Left renal pelvis (tissue), 4 donors: ENCODE data around the gene THADA. TPM values are rescaled to one million over a fixed set of nuclear protein-coding genes. Genes with fewer than 3 reads are reported as not detected.

Experiments
- DNase-seq, 4 donors: peaks; one replicate each; pipeline ENCODE4 v3.0.0-alpha.2; 2013; ENCODE audit warnings: low read depth in 4 of 4, low spot score in 3 of 4
- polyA plus RNA-seq, 4 donors: library from polyadenylated mRNA; unstranded; fragments of 120-200 nt; gene quantifications; one replicate each; pipeline ENCODE4 v1.2.1, GENCODE V29; 2013; ENCODE audit not compliant: insufficient read length in 4 of 4

The THADA gene
- polyA plus RNA-seq, 4 donors, result 19.9 to 38.6 (median 33.6) TPM

- DNase-seq, result no peak
Observed at GRCh38 chr2:43511199-43511598, 84.6 kb downstream of the THADA start.

- no peak for DNase-seq
Observed at GRCh38 chr2:43509886-43510285, 86.0 kb downstream of the THADA start.

GRCh38 chr2:43508209-43508608 lies 87.6 kb downstream of the THADA start:
- DNase-seq, result no peak

- no peak for DNase-seq
Observed at GRCh38 chr2:43507137-43507536, 88.7 kb downstream of the THADA start.

- no peak for DNase-seq
Observed at GRCh38 chr2:43495727-43496126, 100.1 kb downstream of the THADA start.

- DNase-seq, result no peak
Observed at GRCh38 chr2:43493954-43494353, 101.9 kb downstream of the THADA start.

- DNase-seq, result no peak
Observed at GRCh38 chr2:43491065-43491639, 104.7 kb downstream of the THADA start.

GRCh38 chr2:43490252-43490786 lies 105.5 kb downstream of the THADA start:
- DNase-seq, result no peak

- DNase-seq, result no peak
Observed at GRCh38 chr2:43488737-43489136, 107.1 kb downstream of the THADA start.

- no peak for DNase-seq
Observed at GRCh38 chr2:43486603-43487002, 109.2 kb downstream of the THADA start.

- peak; percentile 67 to 77 (median 71) for DNase-seq
Observed at GRCh38 chr2:43484323-43484930, 111.4 kb downstream of the THADA start.

GRCh38 chr2:43482961-43483360 lies 112.9 kb downstream of the THADA start:
- DNase-seq, result no peak

- no peak for DNase-seq
Observed at GRCh38 chr2:43481927-43482542, 113.8 kb downstream of the THADA start.

GRCh38 chr2:43480874-43481273 lies 115.0 kb downstream of the THADA start:
- DNase-seq, result no peak

GRCh38 chr2:43478412-43479086 lies 117.3 kb downstream of the THADA start:
- no peak for DNase-seq

GRCh38 chr2:43475922-43476321 lies 119.9 kb downstream of the THADA start:
- DNase-seq, result no peak

- no peak for DNase-seq
Observed at GRCh38 chr2:43475137-43475846, 120.5 kb downstream of the THADA start.

GRCh38 chr2:43474273-43474672 lies 121.6 kb downstream of the THADA start:
- no peak for DNase-seq

GRCh38 chr2:43473767-43474166 lies 122.1 kb downstream of the THADA start:
- no peak for DNase-seq

GRCh38 chr2:43472527-43473194 lies 123.2 kb downstream of the THADA start:
- no peak for DNase-seq
